Muscle layer of duodenum (tissue), 2 donors: Measurements from ENCODE around the gene ZNF532.
"Not testable (repeated sequence)": the region's sequence is repeated elsewhere in the genome, so short reads cannot be mapped to it uniquely, and the experiment has no call there.

Experiments
- H3K27ac ChIP-seq: one replicate; pipeline ENCODE4 v1.7.0; 2013; ENCODE audit warnings: mild to moderate bottlenecking, low read length
- H3K27me3 ChIP-seq: one replicate; pipeline ENCODE4 v1.7.0; 2013; ENCODE audit warnings: low read depth, mild to moderate bottlenecking, control low read depth, low read length
- H3K36me3 ChIP-seq, 2 donors: one replicate each; pipeline ENCODE4 v1.7.0; 2013; ENCODE audit warnings: low read length in 2 of 2, control low read depth in 1 of 2, mild to moderate bottlenecking in 1 of 2; ENCODE audit not compliant: insufficient read depth in 2 of 2, control insufficient read depth in 1 of 2
- H3K4me1 ChIP-seq, 2 donors: one replicate each; pipeline ENCODE4 v1.7.0; 2013; ENCODE audit warnings: low read length in 2 of 2, mild to moderate bottlenecking in 2 of 2, control low read depth in 1 of 2, moderate library complexity in 1 of 2; ENCODE audit not compliant: insufficient read depth in 2 of 2, control insufficient read depth in 1 of 2
- H3K4me3 ChIP-seq, 2 donors: one replicate each; pipeline ENCODE4 v1.7.0; 2013; ENCODE audit warnings: low read length in 2 of 2, low read depth in 1 of 2, mild to moderate bottlenecking in 1 of 2
- H3K9me3 ChIP-seq, 2 donors: one replicate each; pipeline ENCODE4 v1.7.0; 2013; ENCODE audit warnings: low read length in 2 of 2, control low read depth in 1 of 2, mild to moderate bottlenecking in 1 of 2; ENCODE audit not compliant: control insufficient read depth in 1 of 2
- donor health status: healthy.

Gene ZNF532

GRCh38 chr18:58903533-58903932 is 38.9 kb downstream of the ZNF532 start:
- H3K27me3 ChIP-seq, result no peaks in the 10 kb centered on the region
- H3K4me3 ChIP-seq, result no peak overlapping the region
- peaks cover 3 to 11% of the 10 kb centered on the region in 2 donors for H3K36me3 ChIP-seq
- no peaks in the 10 kb centered on the region for H3K9me3 ChIP-seq
- H3K4me1 ChIP-seq, result peaks cover 0 to 15% of the 10 kb centered on the region in 2 donors
- no peak overlapping the region for H3K27ac ChIP-seq

DNA sequence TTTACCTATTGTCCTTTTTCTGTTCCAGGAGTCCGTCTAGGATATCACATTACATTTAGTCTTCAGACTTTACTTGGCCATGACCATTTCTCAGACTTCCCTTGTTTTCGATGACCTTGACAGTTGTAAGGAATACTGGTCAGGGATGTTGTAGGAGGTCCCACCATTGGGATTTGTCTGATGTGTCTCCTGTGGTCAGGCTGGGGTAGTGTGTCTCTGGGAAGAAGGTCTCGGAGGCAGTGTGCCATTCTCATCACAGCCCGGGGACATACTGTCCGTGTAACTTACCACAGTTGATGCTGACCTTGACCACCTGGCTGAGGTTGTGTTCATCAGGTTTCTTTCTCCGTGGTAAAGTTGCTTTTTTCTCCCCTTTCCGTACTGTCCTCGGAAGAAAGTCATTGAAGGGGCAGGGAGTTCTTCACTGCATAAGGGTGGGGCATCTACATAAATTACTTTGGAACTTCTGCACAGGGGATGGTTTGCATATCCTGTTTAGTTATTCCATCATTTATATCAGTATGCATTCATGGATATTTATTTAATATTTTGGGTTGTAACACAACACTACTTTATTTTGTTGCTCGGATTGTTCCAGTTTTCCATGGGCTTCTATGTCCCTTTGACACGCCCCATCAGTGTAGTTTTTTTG is 41.2 kb downstream of the ZNF532 start:
- no peaks in the 10 kb centered on the region for H3K9me3 ChIP-seq
- H3K36me3 ChIP-seq, result peaks cover 3 to 11% of the 10 kb centered on the region in 2 donors
- no peaks in the 10 kb centered on the region for H3K27me3 ChIP-seq
- H3K27ac ChIP-seq, result no peak overlapping the region
- H3K4me3 ChIP-seq, result no peak overlapping the region
- H3K4me1 ChIP-seq, result peaks cover 0 to 14% of the 10 kb centered on the region in 2 donors

GRCh38 chr18:58908006-58908405 is 43.3 kb downstream of the ZNF532 start:
- Histone ChIP-seq H3K27ac (no peak overlapping the region), H3K9me3 (no peaks in the 10 kb centered on the region), H3K4me1 (peaks cover 0 to 17% of the 10 kb centered on the region in 2 donors), H3K4me3 (no peak overlapping the region), H3K27me3 (no peaks in the 10 kb centered on the region), H3K36me3 (peaks cover 0 to 3% of the 10 kb centered on the region in 2 donors)

- Histone ChIP-seq H3K27me3 (no peaks in the 10 kb centered on the region), H3K27ac (no peak overlapping the region), H3K4me1 (peaks cover 0 to 17% of the 10 kb centered on the region in 2 donors), H3K9me3 (no peaks in the 10 kb centered on the region), H3K4me3 (no peak overlapping the region), H3K36me3 (peaks cover 0 to 3% of the 10 kb centered on the region in 2 donors)
Observed at GRCh38 chr18:58909521-58909920, 44.8 kb downstream of the ZNF532 start.

- H3K27me3 ChIP-seq, result no peaks in the 10 kb centered on the region
- peak overlapping the region; percentile 27 for H3K27ac ChIP-seq
- no peaks in the 10 kb centered on the region for H3K36me3 ChIP-seq
- H3K4me3 ChIP-seq, result no peak overlapping the region
- H3K9me3 ChIP-seq, result no peaks in the 10 kb centered on the region
- H3K4me1 ChIP-seq, result peaks cover 0 to 17% of the 10 kb centered on the region in 2 donors
Observed at GRCh38 chr18:58911241-58911640, 46.6 kb downstream of the ZNF532 start.

GRCh38 chr18:58911766-58912165 is 47.1 kb downstream of the ZNF532 start:
- no peaks in the 10 kb centered on the region for H3K27me3 ChIP-seq
- no peaks in the 10 kb centered on the region for H3K36me3 ChIP-seq
- no peak overlapping the region for H3K4me3 ChIP-seq
- H3K27ac ChIP-seq, result peak overlapping the region; percentile 27
- H3K4me1 ChIP-seq, result peaks cover 0 to 17% of the 10 kb centered on the region in 2 donors
- H3K9me3 ChIP-seq, result no peaks in the 10 kb centered on the region

- Histone ChIP-seq H3K4me3 (no peak overlapping the region), H3K9me3 (no peaks in the 10 kb centered on the region), H3K27ac (no peak overlapping the region), H3K36me3 (peaks cover 6 to 21% of the 10 kb centered on the region in 2 donors), H3K27me3 (no peaks in the 10 kb centered on the region), H3K4me1 (peaks cover 0 to 7% of the 10 kb centered on the region in 2 donors)
Observed at GRCh38 chr18:58915006-58915799, 50.5 kb downstream of the ZNF532 start.

DNA sequence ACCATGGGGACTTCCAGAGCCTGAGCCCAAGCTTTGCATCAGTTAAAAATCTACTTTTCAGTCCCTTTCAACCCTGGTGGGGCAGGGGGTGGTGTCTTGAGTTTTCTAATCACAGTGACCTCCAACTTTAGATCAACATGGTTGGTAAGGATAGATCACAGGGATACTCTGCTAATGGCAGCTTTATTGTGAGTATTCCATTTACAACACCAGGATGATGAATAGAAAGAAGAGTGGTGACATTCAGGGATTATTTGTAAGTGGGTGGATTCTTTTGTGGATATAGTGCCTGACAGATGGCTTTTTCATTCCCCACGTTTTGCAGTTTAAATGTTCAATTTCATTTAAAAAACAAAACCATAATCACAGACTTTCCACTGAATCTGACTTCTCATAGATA is 51.3 kb downstream of the ZNF532 start:
- H3K4me1 ChIP-seq, result peaks cover 0 to 2% of the 10 kb centered on the region in 2 donors
- H3K4me3 ChIP-seq, result no peak overlapping the region
- H3K9me3 ChIP-seq, result no peaks in the 10 kb centered on the region
- H3K27ac ChIP-seq, result no peak overlapping the region
- H3K27me3 ChIP-seq, result no peaks in the 10 kb centered on the region
- peaks cover 6 to 21% of the 10 kb centered on the region in 2 donors for H3K36me3 ChIP-seq

GRCh38 chr18:58919934-58920333 is 55.3 kb downstream of the ZNF532 start:
- not testable (repeated sequence) for H3K4me3 ChIP-seq, H3K4me1 ChIP-seq, H3K27ac ChIP-seq, H3K9me3 ChIP-seq, H3K27me3 ChIP-seq
- H3K36me3 ChIP-seq, result peaks cover 6 to 29% of the 10 kb centered on the region in 2 donors

DNA sequence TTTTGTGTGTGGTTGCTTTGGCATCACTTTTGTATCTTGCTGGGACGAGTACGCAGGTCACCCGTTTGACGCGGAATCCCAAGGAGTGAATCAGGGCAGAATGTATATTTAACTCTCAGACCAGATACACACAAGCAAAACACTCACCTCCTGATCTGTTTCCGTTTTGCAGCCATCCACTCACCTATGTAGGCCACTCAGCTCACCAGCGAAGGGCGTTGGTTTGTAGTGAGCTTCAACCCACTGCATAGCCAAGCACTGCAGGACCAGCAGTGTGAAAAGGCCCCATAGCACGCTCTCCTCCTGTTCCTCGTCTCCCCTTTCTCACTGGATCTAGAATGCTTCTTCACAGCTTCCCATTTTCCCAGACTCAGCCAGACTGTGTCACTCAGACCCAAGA is 58.3 kb downstream of the ZNF532 start:
- no peak overlapping the region for H3K27ac ChIP-seq

DNA sequence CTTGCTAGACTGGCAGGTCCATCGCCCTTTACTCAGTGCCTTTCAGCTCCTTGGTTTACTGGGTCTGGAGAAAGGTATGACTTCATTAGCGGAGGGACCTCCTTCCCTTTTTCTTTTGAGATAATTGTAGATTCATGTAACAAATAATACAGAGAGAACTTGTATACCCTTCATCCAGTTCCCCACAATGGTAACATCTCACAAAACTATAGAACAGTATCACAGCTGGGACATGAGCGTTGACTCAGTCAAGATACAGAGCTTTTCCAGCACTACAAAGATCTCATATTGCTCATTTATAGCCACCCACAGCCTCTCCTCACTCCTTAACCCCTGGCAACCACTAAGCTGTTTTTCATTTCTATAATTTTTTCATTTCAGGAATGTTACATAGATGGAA is 59.8 kb downstream of the ZNF532 start:
- Histone ChIP-seq H3K27me3 (no peaks in the 10 kb centered on the region), H3K36me3 (peaks cover 0 to 14% of the 10 kb centered on the region in 2 donors)

More for the DNA sequence above, 58.3 kb downstream of the ZNF532 start:
- H3K36me3 ChIP-seq, result peaks cover 6 to 28% of the 10 kb centered on the region in 2 donors
- H3K4me1 ChIP-seq, result peaks cover 0 to 13% of the 10 kb centered on the region in 2 donors
- no peaks in the 10 kb centered on the region for H3K27me3 ChIP-seq
- peaks cover 0 to 6% of the 10 kb centered on the region in 2 donors for H3K9me3 ChIP-seq
- H3K4me3 ChIP-seq, result no peak overlapping the region

More for the DNA sequence above, 59.8 kb downstream of the ZNF532 start:
- Histone ChIP-seq H3K9me3 (peaks cover 0 to 6% of the 10 kb centered on the region in 2 donors), H3K27ac (no peak overlapping the region), H3K4me3 (no peak overlapping the region), H3K4me1 (peaks cover 0 to 24% of the 10 kb centered on the region in 2 donors)
